ENCODE data around the gene UBE2J1. TPM values are rescaled to one million over a fixed set of nuclear protein-coding genes. Genes with fewer than 3 reads are reported as not detected.
A peak's percentile ranks its signal among the peaks of the same experiment; 100 is the strongest.

Gene UBE2J1
- total and polyA plus RNA-seq, 9 of the 15 experiments (the other 6 are each of a cell fraction or from before 2014, with no cell fraction given) = 11.6 to 32.6 (median 22.0) TPM

GRCh38 chr6:89297695-89298351, 54.7 kb downstream of the UBE2J1 start (continued):
- no peak for TF ChIP-seq NR2F6 (CRISPR knock-in tag; IDR thresholded peaks at IDR 0.05)
- peak; percentile 38 for TF ChIP-seq NEUROD1 (IDR thresholded peaks at IDR 0.05; ENCODE audit: borderline replicate concordance, low read depth, low read length, partially characterized antibody)
- no peak for TF ChIP-seq TAL1 (IDR thresholded peaks at IDR 0.05)
- peak; percentile 61 for TF ChIP-seq DPF2 (IDR thresholded peaks at IDR 0.05)
- no peak for TF ChIP-seq PTBP1 (IDR thresholded peaks at IDR 0.05; ENCODE audit: low read depth, low read length)
- peak; percentile 88 for TF ChIP-seq ATF3 (IDR thresholded peaks at IDR 0.05)
- 0 out of 2 replicates have a peak, but pooled peaks have one; percentile 64 for TF ChIP-seq ATF3 (CRISPR knock-in tag; conservative IDR thresholded peaks at IDR 0.05)
- peak; percentile 60 for TF ChIP-seq KLF16 (IDR thresholded peaks at IDR 0.05)
- TF ChIP-seq, protein P1, sequence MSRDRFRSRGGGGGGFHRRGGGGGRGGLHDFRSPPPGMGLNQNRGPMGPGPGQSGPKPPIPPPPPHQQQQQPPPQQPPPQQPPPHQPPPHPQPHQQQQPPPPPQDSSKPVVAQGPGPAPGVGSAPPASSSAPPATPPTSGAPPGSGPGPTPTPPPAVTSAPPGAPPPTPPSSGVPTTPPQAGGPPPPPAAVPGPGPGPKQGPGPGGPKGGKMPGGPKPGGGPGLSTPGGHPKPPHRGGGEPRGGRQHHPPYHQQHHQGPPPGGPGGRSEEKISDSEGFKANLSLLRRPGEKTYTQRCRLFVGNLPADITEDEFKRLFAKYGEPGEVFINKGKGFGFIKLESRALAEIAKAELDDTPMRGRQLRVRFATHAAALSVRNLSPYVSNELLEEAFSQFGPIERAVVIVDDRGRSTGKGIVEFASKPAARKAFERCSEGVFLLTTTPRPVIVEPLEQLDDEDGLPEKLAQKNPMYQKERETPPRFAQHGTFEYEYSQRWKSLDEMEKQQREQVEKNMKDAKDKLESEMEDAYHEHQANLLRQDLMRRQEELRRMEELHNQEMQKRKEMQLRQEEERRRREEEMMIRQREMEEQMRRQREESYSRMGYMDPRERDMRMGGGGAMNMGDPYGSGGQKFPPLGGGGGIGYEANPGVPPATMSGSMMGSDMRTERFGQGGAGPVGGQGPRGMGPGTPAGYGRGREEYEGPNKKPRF (IDR thresholded peaks at IDR 0.05; ENCODE audit: low read depth, low read length) = no peak
- no peak for TF ChIP-seq NBN (IDR thresholded peaks at IDR 0.05; ENCODE audit: low read depth)
- peak; percentile 74 for TF ChIP-seq ARID1B (IDR thresholded peaks at IDR 0.05)
- TF ChIP-seq TBL1XR1 (IDR thresholded peaks at IDR 0.05; ENCODE audit: low read length in 2 of 2) = no peak
- TF ChIP-seq, protein P2, sequence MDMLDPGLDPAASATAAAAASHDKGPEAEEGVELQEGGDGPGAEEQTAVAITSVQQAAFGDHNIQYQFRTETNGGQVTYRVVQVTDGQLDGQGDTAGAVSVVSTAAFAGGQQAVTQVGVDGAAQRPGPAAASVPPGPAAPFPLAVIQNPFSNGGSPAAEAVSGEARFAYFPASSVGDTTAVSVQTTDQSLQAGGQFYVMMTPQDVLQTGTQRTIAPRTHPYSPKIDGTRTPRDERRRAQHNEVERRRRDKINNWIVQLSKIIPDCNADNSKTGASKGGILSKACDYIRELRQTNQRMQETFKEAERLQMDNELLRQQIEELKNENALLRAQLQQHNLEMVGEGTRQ (CRISPR knock-in tag; IDR thresholded peaks at IDR 0.05) = no peak
- TF ChIP-seq RBM22 (IDR thresholded peaks at IDR 0.05; ENCODE audit: low read depth, low read length, poor library complexity, severe bottlenecking) = no peak
- no peak for TF ChIP-seq ZNF766 (CRISPR knock-in tag; conservative IDR thresholded peaks at IDR 0.05)
- no peak for TF ChIP-seq TGIF2 (CRISPR knock-in tag; IDR thresholded peaks at IDR 0.05)
- TF ChIP-seq CEBPG (CRISPR knock-in tag; IDR thresholded peaks at IDR 0.05) = no peak
- TF ChIP-seq CEBPG (tag; conservative IDR thresholded peaks at IDR 0.05 in 1 of 2, IDR thresholded peaks at IDR 0.05 in 1 of 2) = peak in 1 of 2 experiments; percentile 77; a peak in 2 of 4 replicates
- no peak for TF ChIP-seq ZBTB7A (IDR thresholded peaks at IDR 0.05; ENCODE audit: borderline replicate concordance, control insufficient read depth, low read depth, low read length)
- peak; percentile 89 for TF ChIP-seq PKNOX1 (IDR thresholded peaks at IDR 0.05)
- peak; percentile 81; the same call in 1 of the 2 replicates for TF ChIP-seq ZEB2 (IDR thresholded peaks at IDR 0.05)
- peak; percentile 82 for TF ChIP-seq JUN (IDR thresholded peaks at IDR 0.05; ENCODE audit: borderline replicate concordance, low read depth, low read length)
- no peak for TF ChIP-seq JUN (CRISPR knock-in tag; IDR thresholded peaks at IDR 0.05; ENCODE audit: borderline replicate concordance)
- no peak for TF ChIP-seq ZNF436 (CRISPR knock-in tag; IDR thresholded peaks at IDR 0.05)
- no peak for TF ChIP-seq ZNF707 (CRISPR knock-in tag; conservative IDR thresholded peaks at IDR 0.05)
- no peak for TF ChIP-seq NELFE (IDR thresholded peaks at IDR 0.05; ENCODE audit: insufficient read depth, insufficient read length)
